ENCODE measurements around the gene SRSF9. TPM values are rescaled to one million over a fixed set of nuclear protein-coding genes. Genes with fewer than 3 reads are reported as not detected.

Gene SRSF9
- total RNA-seq, 1 experiment from 2014 or later = 297 TPM

DNA sequence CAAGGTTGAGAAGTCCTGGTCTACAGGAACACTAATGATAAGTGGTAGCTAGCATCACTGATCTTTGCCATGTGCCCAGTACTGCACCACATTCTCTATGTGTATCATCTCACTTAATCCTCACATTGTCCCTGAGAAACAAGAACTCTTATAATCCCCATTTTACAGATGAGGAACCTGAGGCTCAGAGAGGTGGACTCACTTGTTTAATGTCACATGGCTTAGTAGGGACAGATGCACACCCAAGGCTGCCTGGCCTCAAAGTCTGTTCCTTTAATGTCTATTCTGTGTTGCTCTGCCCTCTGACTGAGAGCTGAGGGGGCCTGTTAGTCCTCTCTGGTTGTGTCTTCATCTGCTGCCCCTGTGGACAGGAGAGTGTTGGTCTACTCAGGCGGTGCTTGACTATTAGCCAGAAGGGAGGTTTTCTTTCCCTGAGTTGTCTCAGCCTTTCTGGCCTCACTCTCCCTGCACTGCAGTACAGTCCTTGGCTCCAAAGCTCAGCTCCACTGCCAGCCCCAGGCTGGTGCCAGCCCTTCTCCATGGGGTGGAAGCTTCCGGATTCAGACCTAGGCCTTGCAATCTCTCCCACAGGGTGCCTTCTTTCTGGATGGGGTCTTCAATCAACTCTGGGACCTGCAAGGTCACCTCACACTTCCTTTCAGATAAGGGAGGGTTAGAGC, 21.4 kb upstream of the SRSF9 start:
- Histone ChIP-seq H3K9me2 (ENCODE audit: insufficient read depth) (no peaks in the 10 kb centered on the region), H2AFZ (ENCODE audit: low read depth, low read length, poor library complexity, severe bottlenecking) (no peak overlapping the region), H3K4me2 (ENCODE audit: low read length) (no peak overlapping the region), H3K36me3 (ENCODE audit: control insufficient read depth in 1 of 2, insufficient read depth in 2 of 2, low read length in 2 of 2) (no peaks in the 10 kb centered on the region; a peak in 2 of 4 replicates), H3K9ac (ENCODE audit: low read length) (no peak overlapping the region), H3K27me3 (ENCODE audit: insufficient read depth, low read length) (no peaks in the 10 kb centered on the region), H3K4me3 (replicated peaks in 1 of 2; ENCODE audit: low read depth in 1 of 2, low read length in 2 of 2) (no peak overlapping the region), H3K79me2 (ENCODE audit: insufficient read depth, low read length) (peaks cover 14% of the 10 kb centered on the region; the same call in 1 of the 2 replicates), H4K20me1 (ENCODE audit: insufficient read depth) (no peaks in the 10 kb centered on the region), H3K9me3 (ENCODE audit: control insufficient read depth in 1 of 2, insufficient read depth in 1 of 2, low read depth in 1 of 2, low read length in 2 of 2) (no peaks in the 10 kb centered on the region), H3K4me1 (ENCODE audit: control insufficient read depth in 1 of 2, insufficient read depth in 2 of 2, low read length in 2 of 2) (peaks cover 3 to 7% of the 10 kb centered on the region in 2 experiments; a peak in 2 of 4 replicates), H3K27ac (ENCODE audit: low read depth, low read length) (no peak overlapping the region)
- no peak for TF ChIP-seq CBX3 (IDR thresholded peaks at IDR 0.05; ENCODE audit: low read depth)
- TF ChIP-seq RAD21 (IDR thresholded peaks at IDR 0.05; ENCODE audit: low read depth) = no peak
- no peak for TF ChIP-seq JUND (IDR thresholded peaks at IDR 0.05)
- no peak for TF ChIP-seq ZFX (IDR thresholded peaks at IDR 0.05)
- TF ChIP-seq, protein P1, sequence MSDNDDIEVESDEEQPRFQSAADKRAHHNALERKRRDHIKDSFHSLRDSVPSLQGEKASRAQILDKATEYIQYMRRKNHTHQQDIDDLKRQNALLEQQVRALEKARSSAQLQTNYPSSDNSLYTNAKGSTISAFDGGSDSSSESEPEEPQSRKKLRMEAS (IDR thresholded peaks at IDR 0.05) = no peak
- TF ChIP-seq, protein P2, sequence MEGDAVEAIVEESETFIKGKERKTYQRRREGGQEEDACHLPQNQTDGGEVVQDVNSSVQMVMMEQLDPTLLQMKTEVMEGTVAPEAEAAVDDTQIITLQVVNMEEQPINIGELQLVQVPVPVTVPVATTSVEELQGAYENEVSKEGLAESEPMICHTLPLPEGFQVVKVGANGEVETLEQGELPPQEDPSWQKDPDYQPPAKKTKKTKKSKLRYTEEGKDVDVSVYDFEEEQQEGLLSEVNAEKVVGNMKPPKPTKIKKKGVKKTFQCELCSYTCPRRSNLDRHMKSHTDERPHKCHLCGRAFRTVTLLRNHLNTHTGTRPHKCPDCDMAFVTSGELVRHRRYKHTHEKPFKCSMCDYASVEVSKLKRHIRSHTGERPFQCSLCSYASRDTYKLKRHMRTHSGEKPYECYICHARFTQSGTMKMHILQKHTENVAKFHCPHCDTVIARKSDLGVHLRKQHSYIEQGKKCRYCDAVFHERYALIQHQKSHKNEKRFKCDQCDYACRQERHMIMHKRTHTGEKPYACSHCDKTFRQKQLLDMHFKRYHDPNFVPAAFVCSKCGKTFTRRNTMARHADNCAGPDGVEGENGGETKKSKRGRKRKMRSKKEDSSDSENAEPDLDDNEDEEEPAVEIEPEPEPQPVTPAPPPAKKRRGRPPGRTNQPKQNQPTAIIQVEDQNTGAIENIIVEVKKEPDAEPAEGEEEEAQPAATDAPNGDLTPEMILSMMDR (IDR thresholded peaks at IDR 0.05 in 2 of 3, conservative IDR thresholded peaks at IDR 0.05 in 1 of 3; ENCODE audit: borderline replicate concordance in 1 of 3, insufficient read depth in 1 of 3, low read depth in 2 of 3, low read length in 2 of 3) = no peak
- TF ChIP-seq YY1 (IDR thresholded peaks at IDR 0.05; ENCODE audit: extremely low read depth, insufficient replicate concordance, low read depth, low read length) = no peak
- no peak for TF ChIP-seq EZH2phosphoT487 (IDR thresholded peaks at IDR 0.05; ENCODE audit: borderline replicate concordance)
- TF ChIP-seq EZH2 (IDR thresholded peaks at IDR 0.05) = no peak
- no peak for TF ChIP-seq SIN3A (IDR thresholded peaks at IDR 0.05; ENCODE audit: low read depth)
- no peak for TF ChIP-seq POLR2AphosphoS5 (IDR thresholded peaks at IDR 0.05; ENCODE audit: low read depth, low read length)
- no peak for TF ChIP-seq SP1 (IDR thresholded peaks at IDR 0.05; ENCODE audit: low read depth)
- TF ChIP-seq TCF7L2 (IDR thresholded peaks at IDR 0.05; ENCODE audit: borderline replicate concordance, extremely low read depth, insufficient read depth, insufficient read length) = no peak
- no peak for TF ChIP-seq SRF (IDR thresholded peaks at IDR 0.05; ENCODE audit: low read depth)
- TF ChIP-seq ELF1 (IDR thresholded peaks at IDR 0.05; ENCODE audit: borderline replicate concordance, low read depth) = no peak
- intact Hi-C loops (cut with micrococcal nuclease) = no loop called here
- ChIA-PET POLR2A (no interaction called here), RAD21 (ENCODE audit: low non-redundant PET in 1 of 2, low total read pairs in 2 of 2, uncharacterized antibody in 2 of 2, unreplicated experiment in 2 of 2) (no interaction called here), CTCF (no interaction called here)
- BruUV-seq (replicated peaks) = no TSS peak
- DNase-seq (ENCODE audit: low read depth, low spot score) (no peak), ATAC-seq (no peak)
